ENCODE data around the gene CFAP46.
"Not testable (repeated sequence)": the region's sequence is repeated elsewhere in the genome, so short reads cannot be mapped to it uniquely, and the experiment has no call there.

The CFAP46 gene

DNA sequence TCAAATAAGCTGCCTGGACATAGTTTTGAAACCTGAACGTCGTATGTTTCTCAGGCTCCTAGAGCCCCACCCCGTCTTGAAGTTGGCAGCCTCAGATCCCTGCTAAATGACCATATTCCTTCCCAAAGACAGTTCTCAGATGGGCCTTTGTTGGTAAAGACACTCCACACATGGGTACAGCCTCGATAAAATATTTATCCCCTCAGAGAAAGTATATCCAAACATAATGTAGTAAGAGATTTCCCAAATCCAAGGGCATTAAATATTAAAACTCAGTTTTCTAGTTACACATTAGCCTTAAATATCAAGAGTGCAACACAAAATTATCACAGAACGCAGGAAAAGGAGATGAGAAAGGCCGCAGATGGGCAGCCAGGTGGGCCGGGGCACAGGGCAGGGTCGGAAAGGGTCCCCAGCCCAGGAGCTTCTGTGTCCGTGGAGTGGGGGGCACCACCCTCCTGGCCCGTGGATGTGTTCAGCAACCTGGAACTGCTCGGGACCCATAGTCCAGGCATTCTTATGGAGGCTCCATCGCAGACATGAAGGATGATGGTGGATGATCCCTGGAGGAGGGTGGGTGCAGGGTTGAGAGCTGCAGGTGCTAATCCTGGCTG lies 1.5 kb upstream of the CFAP46 start:
- no peak for DNase-seq

GRCh38 chr10:132943058-132943790 lies 854 bp upstream of the CFAP46 start:
- DNase-seq, result no peak

- DNase-seq, result no peak
These were observed 724 bp downstream of the CFAP46 start for GRCh38 chr10:132941640-132942051.

DNA sequence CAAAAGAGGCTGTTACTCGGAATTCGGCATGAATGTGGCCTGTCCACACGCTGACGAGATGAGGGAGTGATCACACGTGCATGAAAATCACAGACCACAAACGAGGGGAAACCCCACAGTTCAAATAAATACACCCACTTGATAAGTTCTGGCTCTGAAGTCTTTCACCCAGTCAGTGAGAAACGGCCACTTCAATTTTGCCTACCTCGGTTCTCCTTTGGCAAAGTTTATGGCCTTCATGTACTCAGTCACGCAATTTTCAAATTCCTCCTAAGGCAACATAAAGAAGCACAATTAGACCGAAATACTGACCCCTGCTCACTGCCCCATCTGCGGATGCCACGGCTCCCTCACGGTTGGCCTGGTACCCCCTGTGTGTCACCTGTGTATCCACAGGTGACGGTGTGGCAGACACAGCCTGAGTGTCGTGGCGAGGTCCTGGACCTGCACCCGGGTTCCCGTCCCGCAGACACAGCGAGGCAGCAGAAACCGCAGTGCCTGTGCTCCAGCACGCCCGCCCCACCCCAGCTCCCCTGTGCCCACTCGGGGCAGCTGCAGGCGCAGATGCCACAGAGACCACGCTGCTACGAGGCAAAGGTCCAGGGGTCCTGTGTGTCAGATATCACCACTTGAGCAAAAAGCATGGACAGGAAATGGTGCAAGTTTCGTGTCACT lies 1.4 kb downstream of the CFAP46 start:
- DNase-seq, result no peak

DNA sequence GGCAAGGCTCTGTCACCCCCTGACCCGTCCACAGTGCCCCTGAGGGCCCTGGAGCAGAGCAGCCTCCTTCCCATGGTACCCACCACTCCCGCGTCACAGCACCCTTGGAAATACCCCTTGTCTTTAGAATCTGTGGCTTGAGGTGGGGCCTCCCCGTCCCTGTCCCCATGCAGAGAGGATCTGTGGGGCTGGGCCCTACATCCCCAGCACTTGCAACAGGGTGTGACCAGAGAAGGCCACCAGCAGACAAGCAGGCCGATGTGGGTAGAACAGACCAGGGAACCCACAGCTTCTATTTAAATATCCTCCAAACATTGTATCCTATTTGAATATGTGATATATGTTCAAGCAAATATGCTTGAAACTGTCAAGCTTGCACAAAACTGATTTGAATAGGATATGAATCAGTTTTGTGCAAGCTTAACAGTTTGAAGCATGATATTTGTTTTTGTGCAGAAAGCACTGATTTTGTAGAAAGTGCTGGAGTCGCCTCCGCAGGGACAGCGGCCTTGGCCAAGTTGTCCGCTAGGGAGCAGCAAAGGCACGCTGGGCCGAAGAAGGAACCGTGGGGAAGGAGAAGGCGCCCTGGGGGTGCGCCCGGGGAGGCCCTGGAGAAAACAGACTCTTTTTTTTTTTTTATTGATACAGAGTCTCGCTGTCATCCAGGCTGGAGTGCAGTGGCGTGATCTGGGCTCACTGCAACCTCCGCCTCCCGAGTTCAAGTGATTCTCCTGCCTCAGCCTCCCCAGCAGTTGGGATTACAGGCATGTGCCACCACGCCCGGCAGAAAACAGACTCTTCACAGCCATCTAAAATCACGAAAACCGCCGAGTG lies 2.2 kb downstream of the CFAP46 start:
- DNase-seq, result peak; percentile 75 to 83 (median 77)

- DNase-seq, result no peak
These were observed 2.9 kb downstream of the CFAP46 start for GRCh38 chr10:132939378-132939955.

DNA sequence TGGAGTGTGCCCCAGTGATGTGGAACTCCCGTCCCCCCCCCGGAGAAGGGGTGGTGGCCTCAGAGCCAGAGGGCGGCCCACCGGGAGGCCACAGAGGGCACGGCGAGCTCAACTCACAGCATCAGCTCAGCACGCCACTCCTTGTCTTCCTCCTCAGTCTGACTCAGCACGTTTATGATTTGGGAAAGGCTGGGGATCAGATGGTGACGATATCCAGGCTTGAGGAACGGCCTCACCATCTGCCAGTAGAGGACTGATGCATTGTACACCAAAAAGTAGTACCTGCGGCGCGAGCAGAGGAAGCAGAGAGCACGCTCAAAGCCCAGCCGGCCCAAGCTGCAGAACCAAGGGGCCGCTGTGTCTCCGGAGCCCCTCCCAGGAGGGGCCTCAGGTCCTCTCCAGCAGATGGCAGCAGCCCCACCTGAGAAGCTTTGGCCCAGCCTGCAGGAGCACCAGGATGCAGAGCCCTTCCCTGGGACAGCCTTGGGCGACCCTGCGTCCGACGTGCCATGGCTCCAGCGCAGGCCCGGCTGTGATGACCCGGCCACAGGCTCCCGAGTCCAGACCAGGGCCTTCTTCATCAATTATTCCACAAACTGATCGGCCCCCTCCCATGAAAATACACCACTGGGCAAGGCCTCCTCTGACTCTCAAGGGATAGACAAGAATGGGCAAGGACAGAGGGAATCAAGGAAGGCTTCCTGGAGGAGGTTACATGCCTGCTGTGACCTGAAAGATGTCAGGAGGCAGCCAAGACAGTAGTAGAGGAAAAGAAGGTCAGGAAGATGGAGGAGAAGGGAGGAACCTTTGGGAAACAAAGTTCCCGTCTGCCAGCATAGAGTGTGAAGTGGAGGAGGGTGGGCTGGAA lies 3.7 kb downstream of the CFAP46 start:
- peak in 2 of 3 donors; percentile 23 to 40 for DNase-seq

GRCh38 chr10:132937861-132938260 lies 4.5 kb downstream of the CFAP46 start:
- no peak for DNase-seq

DNA sequence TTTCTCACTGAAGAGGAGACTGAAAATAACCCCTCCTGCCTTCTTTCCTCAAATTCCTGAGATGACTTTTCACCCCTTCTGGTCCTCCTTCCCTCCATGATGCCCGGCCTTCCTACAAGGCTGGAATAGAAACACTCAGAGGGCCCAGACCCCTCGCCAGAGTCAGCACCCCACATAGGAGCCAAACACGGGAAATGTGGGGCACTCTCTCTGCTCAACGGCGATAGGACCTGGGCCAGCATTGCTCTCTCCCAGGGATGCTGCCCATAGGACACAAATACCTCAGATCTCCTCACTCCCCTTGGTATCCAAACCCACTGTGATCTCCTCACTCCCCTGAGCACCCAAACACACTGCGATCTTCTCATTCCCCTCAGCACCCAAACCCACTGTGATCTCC lies 7.4 kb downstream of the CFAP46 start:
- DNase-seq, result no peak

GRCh38 chr10:132933308-132934042 lies 8.9 kb downstream of the CFAP46 start:
- no peak for DNase-seq

GRCh38 chr10:132932461-132933307 lies 9.7 kb downstream of the CFAP46 start:
- peak in 2 of 3 donors; percentile 7 to 66 for DNase-seq

DNA sequence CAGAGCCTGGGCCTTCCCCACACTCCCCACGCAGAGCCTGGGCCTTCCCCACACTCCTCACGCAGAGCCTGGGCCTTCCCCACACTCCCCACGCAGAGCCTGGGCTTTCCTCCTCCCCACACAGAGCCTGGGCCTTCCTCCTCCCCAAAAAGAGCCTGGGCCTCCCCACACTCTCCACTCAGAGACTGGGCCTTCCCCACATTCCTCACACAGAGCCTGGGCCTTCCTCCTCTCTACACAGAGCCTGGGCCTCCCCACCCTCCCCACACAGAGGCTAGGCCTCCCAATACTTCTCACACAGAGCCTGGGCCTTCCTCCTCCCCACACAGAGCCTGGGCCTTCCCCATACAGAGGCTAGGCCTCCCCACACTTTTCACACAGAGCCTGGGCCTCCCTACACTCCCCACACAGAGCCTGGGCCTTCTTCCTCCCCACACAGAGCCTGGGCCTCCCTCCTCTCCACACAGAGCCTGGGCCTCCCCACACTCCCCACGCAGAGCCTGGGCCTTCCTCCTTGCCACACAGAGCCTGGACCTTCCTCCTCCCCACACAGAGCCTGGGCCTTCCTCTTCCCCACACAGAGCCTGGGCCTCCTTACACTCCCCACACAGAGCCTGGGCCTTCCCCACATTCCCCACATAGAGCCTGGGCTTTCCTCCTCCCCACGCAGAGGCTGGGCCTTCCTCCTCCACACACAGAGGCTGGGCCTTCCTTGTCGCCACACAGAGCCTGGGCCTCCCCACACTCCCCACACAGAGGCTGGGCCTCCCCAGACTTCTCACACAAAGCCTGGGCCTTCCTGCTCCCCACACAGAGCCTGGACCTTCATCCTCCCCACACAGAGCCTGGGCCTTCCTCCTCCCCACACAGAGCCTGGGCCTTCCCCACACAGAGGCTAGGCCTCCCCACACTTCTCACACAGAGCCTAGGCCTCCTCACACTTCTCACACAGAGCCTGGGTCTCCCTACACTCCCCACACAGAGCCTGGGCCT lies 10.8 kb downstream of the CFAP46 start:
- peak; percentile 71 to 84 (median 83) for DNase-seq

GRCh38 chr10:132930701-132931100 lies 11.7 kb downstream of the CFAP46 start:
- DNase-seq, result not testable (repeated sequence)

DNA sequence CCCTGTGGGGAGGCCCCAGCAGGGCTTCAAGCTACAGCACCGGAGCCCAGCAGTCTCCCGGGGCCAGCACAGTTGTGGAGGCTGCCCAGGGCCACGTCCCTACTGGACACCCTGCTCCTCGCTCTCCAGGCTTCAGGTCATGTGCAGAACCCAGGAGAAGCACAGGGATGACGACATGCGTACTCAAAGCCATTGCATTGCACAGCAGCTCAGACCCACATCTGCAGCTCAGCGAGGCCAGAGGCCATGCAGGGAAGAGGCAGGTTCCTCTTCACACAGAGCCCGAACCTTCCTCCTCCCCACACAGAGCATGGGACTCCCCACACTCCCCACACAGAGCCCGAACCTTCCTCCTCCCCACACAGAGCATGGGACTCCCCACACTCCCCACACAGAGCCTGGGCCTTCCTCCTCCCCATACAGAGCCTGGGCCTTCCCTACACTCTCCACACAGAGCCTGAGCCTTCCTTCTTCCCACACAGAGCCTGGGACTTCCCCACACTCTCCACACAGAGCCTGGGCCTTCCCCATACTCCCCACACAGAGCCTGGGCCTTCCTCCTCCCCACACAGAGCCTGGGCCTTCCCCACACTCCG lies 12.3 kb downstream of the CFAP46 start:
- DNase-seq, result peak; percentile 80 to 87 (median 86)

- no peak for DNase-seq
These were observed 12.9 kb downstream of the CFAP46 start for GRCh38 chr10:132929480-132929879.

DNA sequence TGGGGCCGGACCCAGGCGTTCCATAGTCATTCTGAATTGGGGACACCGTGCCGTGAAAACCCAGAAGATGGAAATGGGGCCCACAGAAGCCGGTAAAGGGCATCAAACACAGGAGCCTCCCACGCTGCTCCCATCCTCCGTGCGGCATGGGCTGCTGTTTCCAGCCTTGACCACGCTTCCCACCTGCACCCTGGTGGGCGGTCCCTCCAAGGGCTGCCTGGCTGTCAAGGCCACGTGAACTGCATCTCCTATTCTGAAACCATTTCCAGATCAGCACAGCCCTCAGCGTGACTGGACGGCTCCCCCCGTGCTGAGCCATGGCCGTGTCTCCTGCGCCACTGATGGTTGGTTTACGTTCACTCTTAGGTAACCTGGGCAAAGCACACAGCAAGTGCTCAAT lies 14.1 kb downstream of the CFAP46 start:
- no peak for DNase-seq

- DNase-seq, result no peak
These were observed 14.5 kb downstream of the CFAP46 start for GRCh38 chr10:132927824-132928223.
